ENCODE data around the gene HAP1.

- TF ChIP-seq CTCF (tag by site-specific recombination; IDR thresholded peaks at IDR 0.05) (no peak), ZNF121 (tag by site-specific recombination; IDR thresholded peaks at IDR 0.05) (no peak)
Measured at GRCh38 chr17:41723801-41724475, 10.5 kb downstream of the HAP1 start.

Measured in HEK293 (cell line).